Ovary (tissue), 10 donors: Measurements from ENCODE around the gene PCDHA6. TPM values are rescaled to one million over a fixed set of nuclear protein-coding genes. Genes with fewer than 3 reads are reported as not detected.
"Not testable (repeated sequence)": the region's sequence is repeated elsewhere in the genome, so short reads cannot be mapped to it uniquely, and the experiment has no call there.

Source experiments
- DNase-seq, 5 donors: peaks; one replicate each; pipeline ENCODE4 v3.0.0-alpha.2; 2019 to 2020
- H3K27ac ChIP-seq, 2 donors: fragments of 200-600 bp; one replicate each; pipeline versions ENCODE4 v1.5.1 to v1.8.0; 2019 to 2022
- H3K27me3 ChIP-seq: fragments of 200-600 bp; one replicate; pipeline ENCODE4 v1.8.0; 2022
- H3K36me3 ChIP-seq: fragments of 200-600 bp; sonication (generic); one replicate; pipeline ENCODE4 v1.5.1; 2019
- H3K4me1 ChIP-seq: one replicate; pipeline ENCODE4 v1.8.1; 2013; ENCODE audit warnings: mild to moderate bottlenecking, moderate library complexity; ENCODE audit not compliant: insufficient read depth
- H3K4me3 ChIP-seq: fragments of 200-600 bp; sonication (generic); one replicate; pipeline ENCODE4 v1.5.1; 2017
- H3K9me3 ChIP-seq, 2 donors: fragments of 200-600 bp in 1 of 2; sonication (generic) in 1 of 2; one replicate each; pipeline versions ENCODE4 v1.5.1 to v1.8.1; 2013 to 2019; ENCODE audit warnings: mild to moderate bottlenecking in 1 of 2, moderate library complexity in 1 of 2
- CTCF ChIP-seq, 3 donors: fragments of 450-650 bp in 2 of 3; fragments of 200-600 bp in 1 of 3; IDR thresholded peaks; one replicate each; pipeline versions ENCODE4 v1.5.1 to v1.8.0; 2016 to 2022; ENCODE audit warnings: antibody characterized with exemption in 3 of 3, mild to moderate bottlenecking in 1 of 3
- EP300 ChIP-seq: sonication (generic); formaldehyde crosslinking; IDR thresholded peaks from one replicate; pipeline ENCODE4 v1.6.1; 2017; ENCODE audit warnings: antibody characterized with exemption
- POLR2A ChIP-seq: fragments of 450-650 bp; IDR thresholded peaks from one replicate; pipeline ENCODE4 v1.6.1; 2017; ENCODE audit warnings: antibody characterized with exemption, mild to moderate bottlenecking, moderate library complexity
- WGBS, 3 donors: extraction: QIAGEN DNeasy Blood & Tissue Kit in 1 of 3; methylation state at CpG; one replicate each; pipeline versions ENCODE4 v1.1.5 to v1.1.7; 2013 to 2017; 5-methylcytosine and 5-hydroxymethylcytosine counted together
- intact Hi-C, 4 donors: fragments of 100-400 bp; cut with DNase I; formaldehyde crosslinking; loops; one replicate each; pipeline versions ENCODE4 v1.11.0 to v1.15.1; 2022 to 2023
- long read RNA-seq, 3 donors: library from polyadenylated mRNA in 2 of 3; unstranded in 2 of 3; transcript quantifications; one replicate each; pipeline ENCODE4 v2.0.0 and lab custom pipeline, GENCODE V29; 2021 to 2026
- polyA plus RNA-seq, 2 donors: library from polyadenylated mRNA; stranded (reverse); fragments of 200-250 nt in 1 of 2; fragments of 350-450 nt in 1 of 2; fragmentation: Illumina TruSeq in 1 of 2; extraction: RNeasy Lipid Tissue Mini Kit (QIAGEN cat#74804) in 1 of 2; gene quantifications; one replicate each; pipeline ENCODE4 v1.2.3, GENCODE V29; 2013 to 2014
- total RNA-seq, 7 donors: library from RNA; depleted of rRNA in 2 of 7; stranded (reverse); fragments of >200 nt in 2 of 7; fragmentation: NEBNext Ultra II Directional in 3 of 7; extraction: Animal tissue kit (Norgen Biotek cat#: 25700) in 3 of 7; gene quantifications; one replicate each; pipeline versions ENCODE4 v1.1.0 to v1.2.4, GENCODE V29; 2016 to 2023
- donor health status: DM: no; HTN: no; CAD: no; lungs with moderate emphysema.
- donor health status: DM: no; HTN: no; CAD: no.
- donor health status: Bipolar disorder and iron deficiency.
- donor health status: DM: yes; HTN: yes; CAD: no.
- donor health status: DM: no; HTN: no; CAD: no.
- donor health status: DM: yes; HTN: yes; CAD: no.

The PCDHA6 gene
- 1 to 10 TPM in 3 of 7 donors, under 1 TPM in 4; 0.32 to 1.7 (median 0.97) TPM for total RNA-seq
- polyA plus RNA-seq = under 1 TPM; 0.18 to 0.33 TPM
- long read RNA-seq, donor 1 = 0 reads
- long read RNA-seq, donor 2, partial matches to known transcripts = 0 of 1 reads
- long read RNA-seq, donor 2, other reads (novel, unspliced or antisense) = 0 of 1 reads
- long read RNA-seq, donor 3 = 0 reads

- no peak within 1 kb of the TSS for H3K27ac ChIP-seq
- TF ChIP-seq EP300 (no peak), POLR2A (no peak), CTCF (IDR thresholded peaks at IDR 0.05) (no peak)
- WGBS, 3 donors = 9 to 18% (median 16%) methylated on average over 27 of the region's 27 CpGs
- intact Hi-C loops = no loop called here
- H3K36me3 ChIP-seq = no peaks in the 10 kb centered on the region
- H3K4me3 ChIP-seq = no peak within 1 kb of the TSS
- peaks cover 0 to 19% of the 10 kb centered on the region in 2 donors for H3K9me3 ChIP-seq
- H3K27me3 ChIP-seq = no peaks in the 10 kb centered on the region
- H3K4me1 ChIP-seq = no peaks in the 10 kb centered on the region
- no peak for DNase-seq
Observed at GRCh38 chr5:140827704-140828361, at the start of gene PCDHA6. PCDHA6 (plus strand) TSS chr5:140827960; CDS start chr5:140828092, 132 bp downstream.

GRCh38 chr5:140780512-140780911 is 47.2 kb upstream of the PCDHA6 start:
- H3K9me3 ChIP-seq = peaks cover 0 to 6% of the 10 kb centered on the region in 2 donors

GRCh38 chr5:140785905-140786686 is 41.7 kb upstream of the PCDHA6 start, which contains the start of gene PCDHA1:
PCDHA1 (plus strand) TSS chr5:140786140.
- H3K36me3 ChIP-seq = no peaks in the 10 kb centered on the region
- H3K4me3 ChIP-seq = no peak within 1 kb of the TSS
- H3K27ac ChIP-seq = no peak within 1 kb of the TSS
- no peaks in the 10 kb centered on the region for H3K4me1 ChIP-seq
- 13 to 32% (median 30%) methylated on average over 29 of the region's 29 CpGs for WGBS, 3 donors
- intact Hi-C loops = no loop called here
- peaks cover 0 to 35% of the 10 kb centered on the region in 2 donors for H3K9me3 ChIP-seq
- no peak for TF ChIP-seq POLR2A
- TF ChIP-seq CTCF (IDR thresholded peaks at IDR 0.05) = no peak
- TF ChIP-seq EP300 = no peak
- no peak for DNase-seq
- no peaks in the 10 kb centered on the region for H3K27me3 ChIP-seq

More at GRCh38 chr5:140780512-140780911, 47.2 kb upstream of the PCDHA6 start:
- 74 to 100% (median 78%) methylated on average over 1 of the region's 1 CpG for WGBS, 3 donors
- H3K4me1 ChIP-seq = no peaks in the 10 kb centered on the region
- H3K27ac ChIP-seq = no peak overlapping the region
- H3K4me3 ChIP-seq = no peak overlapping the region
- intact Hi-C loops = no loop called here
- TF ChIP-seq POLR2A (no peak), EP300 (no peak), CTCF (IDR thresholded peaks at IDR 0.05) (no peak)
- no peaks in the 10 kb centered on the region for H3K27me3 ChIP-seq
- no peaks in the 10 kb centered on the region for H3K36me3 ChIP-seq
- no peak for DNase-seq

- WGBS, 3 donors = 35 to 50% (median 48%) methylated on average over 38 to 44 of the region's 44 CpGs
- H3K4me3 ChIP-seq, H3K27ac ChIP-seq, H3K36me3 ChIP-seq, DNase-seq, intact Hi-C loops, H3K27me3 ChIP-seq, H3K4me1 ChIP-seq: not testable (repeated sequence)
- H3K9me3 ChIP-seq = peaks cover 0 to 29% of the 10 kb centered on the region in 2 donors
Observed at GRCh38 chr5:140787422-140787821, 40.3 kb upstream of the PCDHA6 start.

GRCh38 chr5:140787849-140788504 is 39.8 kb upstream of the PCDHA6 start:
- H3K36me3 ChIP-seq, H3K4me3 ChIP-seq, H3K27me3 ChIP-seq, DNase-seq, H3K4me1 ChIP-seq, H3K27ac ChIP-seq, intact Hi-C loops: not testable (repeated sequence)
- peaks cover 0 to 29% of the 10 kb centered on the region in 2 donors for H3K9me3 ChIP-seq
- 31 to 52% (median 45%) methylated on average over 70 of the region's 70 CpGs for WGBS, 3 donors
